Thyroid gland (tissue), 4 donors: ENCODE results near the gene ATIC.
"Not testable (repeated sequence)": the region's sequence is repeated elsewhere in the genome, so short reads cannot be mapped to it uniquely, and the experiment has no call there.

ENCODE experiments used
- POLR2A ChIP-seq, 2 donors: fragments of 450-650 bp; IDR thresholded peaks; one replicate each; pipeline ENCODE4 v1.6.1; 2017; ENCODE audit warnings: antibody characterized with exemption in 2 of 2, mild to moderate bottlenecking in 2 of 2, moderate library complexity in 1 of 2
- TF ChIP-seq, protein P1 (sequence below), 6 experiments: fragments of 200-600 bp in 3 of 6; fragments of 450-650 bp in 3 of 6; sonication (generic) in 3 of 6; IDR thresholded peaks; one replicate each; pipeline ENCODE4 v1.5.1; 2016 to 2019; ENCODE audit warnings: antibody characterized with exemption in 6 of 6, mild to moderate bottlenecking in 2 of 6, inconsistent platforms in 1 of 6, moderate library complexity in 1 of 6

DNA sequence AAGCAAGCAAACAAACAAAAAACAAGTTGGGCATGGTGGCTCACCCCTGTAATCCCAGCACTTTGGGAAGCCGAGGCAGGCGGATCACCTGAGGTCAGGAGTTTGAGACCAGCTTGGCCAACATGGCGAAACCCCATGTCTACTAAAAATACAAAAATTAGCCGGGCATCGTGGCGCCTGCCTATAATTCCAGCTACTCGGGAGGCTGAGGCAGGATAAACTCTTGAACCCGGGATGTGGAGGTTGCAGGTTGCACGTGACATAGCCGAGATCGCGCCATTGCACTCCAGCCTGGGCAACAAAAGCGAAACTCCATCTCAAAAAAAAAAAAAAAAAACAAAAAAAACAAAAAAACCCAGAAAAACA lies 617 bp upstream of the ATIC start:
- TF ChIP-seq, protein P1, sequence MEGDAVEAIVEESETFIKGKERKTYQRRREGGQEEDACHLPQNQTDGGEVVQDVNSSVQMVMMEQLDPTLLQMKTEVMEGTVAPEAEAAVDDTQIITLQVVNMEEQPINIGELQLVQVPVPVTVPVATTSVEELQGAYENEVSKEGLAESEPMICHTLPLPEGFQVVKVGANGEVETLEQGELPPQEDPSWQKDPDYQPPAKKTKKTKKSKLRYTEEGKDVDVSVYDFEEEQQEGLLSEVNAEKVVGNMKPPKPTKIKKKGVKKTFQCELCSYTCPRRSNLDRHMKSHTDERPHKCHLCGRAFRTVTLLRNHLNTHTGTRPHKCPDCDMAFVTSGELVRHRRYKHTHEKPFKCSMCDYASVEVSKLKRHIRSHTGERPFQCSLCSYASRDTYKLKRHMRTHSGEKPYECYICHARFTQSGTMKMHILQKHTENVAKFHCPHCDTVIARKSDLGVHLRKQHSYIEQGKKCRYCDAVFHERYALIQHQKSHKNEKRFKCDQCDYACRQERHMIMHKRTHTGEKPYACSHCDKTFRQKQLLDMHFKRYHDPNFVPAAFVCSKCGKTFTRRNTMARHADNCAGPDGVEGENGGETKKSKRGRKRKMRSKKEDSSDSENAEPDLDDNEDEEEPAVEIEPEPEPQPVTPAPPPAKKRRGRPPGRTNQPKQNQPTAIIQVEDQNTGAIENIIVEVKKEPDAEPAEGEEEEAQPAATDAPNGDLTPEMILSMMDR (IDR thresholded peaks at IDR 0.05): not testable (repeated sequence)
- not testable (repeated sequence) for TF ChIP-seq POLR2A (IDR thresholded peaks at IDR 0.05)
